HepG2 (cell line): ENCODE data around the gene SAMD14. TPM values are rescaled to one million over a fixed set of nuclear protein-coding genes. Genes with fewer than 3 reads are reported as not detected.

Experiments used
- DNMT1 ChIP-seq: sonication (generic); formaldehyde crosslinking; IDR thresholded peaks from 2 replicates; pipeline ENCODE4 v1.5.1; 2020; ENCODE audit warnings: mild to moderate bottlenecking, missing genetic modification reagents
- GTF3A ChIP-seq: sonication (generic); formaldehyde crosslinking; conservative IDR thresholded peaks from 2 replicates; pipeline ENCODE4 v1.4.0; 2020; ENCODE audit warnings: mild to moderate bottlenecking, missing genetic modification reagents
- IKZF4 ChIP-seq: sonication (generic); formaldehyde crosslinking; IDR thresholded peaks from 2 replicates; pipeline ENCODE4 v1.5.1; 2020; ENCODE audit warnings: borderline replicate concordance, mild to moderate bottlenecking, low read depth, missing genetic modification reagents; ENCODE audit errors: not compliant biosample characterization
- KDM2A ChIP-seq: sonication (generic); formaldehyde crosslinking; IDR thresholded peaks from 2 replicates; pipeline ENCODE4 v1.4.0; 2020; ENCODE audit warnings: low read depth, missing genetic modification reagents, borderline replicate concordance
- MBD4 ChIP-seq: IDR thresholded peaks from 2 replicates; pipeline ENCODE4 v1.6.1; 2012; ENCODE audit warnings: low read length, inconsistent platforms, borderline replicate concordance
- MTF1 ChIP-seq: sonication (generic); formaldehyde crosslinking; IDR thresholded peaks from 2 replicates; pipeline ENCODE4 v1.5.0; 2020; ENCODE audit warnings: missing genetic modification reagents
- PRPF4 ChIP-seq: fragments of 200-400 bp; formaldehyde crosslinking; IDR thresholded peaks from 2 replicates; pipeline ENCODE4 v1.6.1; 2016; ENCODE audit warnings: low read length, low read depth; ENCODE audit not compliant: poor library complexity, severe bottlenecking
- RFX5 ChIP-seq: IDR thresholded peaks from 2 replicates; pipeline ENCODE4 v1.6.1; 2011; ENCODE audit warnings: low read depth, low read length, improper control_type of control experiment
- SIN3A ChIP-seq: IDR thresholded peaks from 2 replicates; pipeline ENCODE4 v1.6.1; 2011; ENCODE audit warnings: low read depth, mild to moderate bottlenecking, control low read depth, low read length, borderline replicate concordance
- SIX1 ChIP-seq: sonication (generic); formaldehyde crosslinking; IDR thresholded peaks from 2 replicates; pipeline ENCODE4 v1.4.0; 2020; ENCODE audit warnings: missing genetic modification reagents, borderline replicate concordance
- SNAI1 ChIP-seq: sonication (generic); formaldehyde crosslinking; IDR thresholded peaks from 2 replicates; pipeline ENCODE4 v1.5.0; 2020; ENCODE audit warnings: mild to moderate bottlenecking, missing genetic modification reagents, borderline replicate concordance
- STAT6 ChIP-seq: sonication (generic); formaldehyde crosslinking; IDR thresholded peaks from 2 replicates; pipeline ENCODE4 v1.4.0; 2020; ENCODE audit warnings: missing genetic modification reagents, mild to moderate bottlenecking, borderline replicate concordance
- THYN1 ChIP-seq: sonication (generic); formaldehyde crosslinking; IDR thresholded peaks from 2 replicates; pipeline ENCODE4 v1.8.1; 2023; ENCODE audit warnings: low read depth, mild to moderate bottlenecking, moderate library complexity, missing genetic modification reagents, borderline replicate concordance
- UBTF ChIP-seq: sonication (generic); formaldehyde crosslinking; IDR thresholded peaks from 2 replicates; pipeline ENCODE4 v1.4.0; 2020; ENCODE audit warnings: mild to moderate bottlenecking, missing genetic modification reagents
- ZBTB38 ChIP-seq: sonication (generic); formaldehyde crosslinking; IDR thresholded peaks from 2 replicates; pipeline ENCODE4 v1.5.1; 2020; ENCODE audit warnings: mild to moderate bottlenecking, missing genetic modification reagents
- ZBTB42 ChIP-seq: sonication (generic); formaldehyde crosslinking; IDR thresholded peaks from 2 replicates; pipeline ENCODE4 v1.5.0; 2020; ENCODE audit warnings: mild to moderate bottlenecking, missing genetic modification reagents
- ZFY ChIP-seq: sonication (generic); formaldehyde crosslinking; IDR thresholded peaks from 2 replicates; pipeline ENCODE4 v1.4.0; 2020; ENCODE audit warnings: missing genetic modification reagents
- ZMYM2 ChIP-seq: sonication (generic); formaldehyde crosslinking; IDR thresholded peaks from 2 replicates; pipeline ENCODE4 v1.8.0; 2022; ENCODE audit warnings: mild to moderate bottlenecking, missing genetic modification reagents
- ZNF235 ChIP-seq: sonication (generic); formaldehyde crosslinking; IDR thresholded peaks from 2 replicates; pipeline ENCODE4 v1.8.1; 2023; ENCODE audit warnings: mild to moderate bottlenecking, missing genetic modification reagents, borderline replicate concordance
- ZNF431 ChIP-seq: sonication (generic); formaldehyde crosslinking; IDR thresholded peaks from 2 replicates; pipeline ENCODE4 v1.9.0; 2022; ENCODE audit warnings: missing genetic modification reagents, low read depth, mild to moderate bottlenecking, borderline replicate concordance
- ZNF644 ChIP-seq: IDR thresholded peaks from 2 replicates; pipeline ENCODE4 v1.6.1; 2016; ENCODE audit warnings: low read depth
- ZNF747 ChIP-seq: sonication (generic); formaldehyde crosslinking; IDR thresholded peaks from 2 replicates; pipeline ENCODE4 v1.8.1; 2023; ENCODE audit warnings: missing genetic modification reagents, mild to moderate bottlenecking, borderline replicate concordance
- ZSCAN5A ChIP-seq: sonication (generic); formaldehyde crosslinking; IDR thresholded peaks from 2 replicates; pipeline ENCODE4 v1.8.0; 2022; ENCODE audit warnings: mild to moderate bottlenecking, missing genetic modification reagents, borderline replicate concordance
- polyA plus RNA-seq, 8 experiments: library from polyadenylated mRNA; depleted of rRNA in 3 of 8; stranded (reverse) in 7 of 8; unstranded in 1 of 8; fragments of >200 nt; fragmentation: Illumina TruSeq in 4 of 8; extraction: Trizol in 4 of 8; gene quantifications; 2 replicates each; pipeline versions ENCODE4 v1.2.1 to v1.2.3, GENCODE V29; 2011 to 2016; ENCODE audit warnings: low read depth in 4 of 8, missing spikeins in 1 of 8, mixed read lengths in 1 of 8; ENCODE audit not compliant: insufficient read depth in 1 of 8
- total RNA-seq, 5 experiments: library from RNA; depleted of rRNA; stranded (reverse); fragments of >200 nt; fragmentation: Illumina TruSeq; extraction: Trizol; gene quantifications; 2 replicates each; pipeline ENCODE4 v1.2.3, GENCODE V29; 2016; ENCODE audit warnings: low read depth in 1 of 5

SAMD14 gene
- total and polyA plus RNA-seq, 2 of the 13 experiments (the other 11 are each of a cell fraction or from before 2014, with no cell fraction given): 0.07 to 0.22 TPM

- TF ChIP-seq SNAI1 (CRISPR knock-in tag) (no peak), PRPF4 (no peak), ZBTB38 (CRISPR knock-in tag) (peak; percentile 60; the same call in 1 of the 2 replicates), STAT6 (CRISPR knock-in tag) (peak; percentile 69; the same call in 1 of the 2 replicates), RFX5 (no peak), ZSCAN5A (no peak), ZNF747 (CRISPR knock-in tag) (no peak), GTF3A (CRISPR knock-in tag) (0 out of 2 replicates have a peak, but pooled peaks have one; percentile 86), SIX1 (CRISPR knock-in tag) (no peak), IKZF4 (no peak), ZNF431 (peak; percentile 67; the same call in 1 of the 2 replicates), SIN3A (no peak), KDM2A (peak; percentile 98), ZBTB42 (no peak), ZNF644 (CRISPR knock-in tag) (no peak), ZFY (0 out of 2 replicates have a peak, but pooled peaks have one; percentile 21), THYN1 (CRISPR knock-in tag) (no peak), ZNF235 (CRISPR knock-in tag) (no peak), ZMYM2 (CRISPR knock-in tag) (no peak), DNMT1 (peak; percentile 81; the same call in 1 of the 2 replicates), MBD4 (no peak), UBTF (CRISPR knock-in tag) (peak; percentile 71), MTF1 (no peak)
Observed at GRCh38 chr17:50161023-50161910, 31.3 kb upstream of the SAMD14 start (continued).
